K562 (cell line): Measurements from ENCODE around the gene FCRL6.

Experiments used
- CTCF ChIP-seq, 3 experiments: IDR thresholded peaks in 2 of 3; conservative IDR thresholded peaks in 1 of 3; 2 replicates each; pipeline ENCODE4 v1.5.1; 2011 to 2012; ENCODE audit warnings: low read length in 3 of 3, mild to moderate bottlenecking in 3 of 3, control low read depth in 2 of 3, improper control_type of control experiment in 1 of 3, inconsistent platforms in 1 of 3, low read depth in 1 of 3, mixed read lengths in 1 of 3, moderate library complexity in 1 of 3; ENCODE audit not compliant: insufficient read depth in 2 of 3
- HDGF ChIP-seq: fragments of 450-650 bp; IDR thresholded peaks from 2 replicates; pipeline ENCODE4 v1.6.1; 2016
- ZFP91 ChIP-seq: sonication (generic); formaldehyde crosslinking; IDR thresholded peaks from 2 replicates; pipeline ENCODE4 v1.8.0; 2022; ENCODE audit warnings: mild to moderate bottlenecking, missing genetic modification reagents

GRCh38 chr1:159828581-159829272, 26.6 kb downstream of the FCRL6 start:
- TF ChIP-seq ZFP91 (CRISPR knock-in tag) (no peak), CTCF (IDR thresholded peaks at IDR 0.05 in 2 of 3, conservative IDR thresholded peaks at IDR 0.05 in 1 of 3; ENCODE audit: insufficient read depth in 2 of 3, low read depth in 1 of 3, low read length in 3 of 3) (no peak), HDGF (no peak)
